HCT116 (cell line): ENCODE results near the gene GRIP1. TPM values are rescaled to one million over a fixed set of nuclear protein-coding genes. Genes with fewer than 3 reads are reported as not detected.

Experiments used
- ATAC-seq: fragments of 200-7000 bp; cut with Tn5 transposase; 2 replicates; pipeline ENCODE4 v1.9.1; 2020; ENCODE audit warnings: mild to moderate bottlenecking, moderate library complexity
- BruUV-seq: library from RNA; stranded (reverse); fragments of 400-500 nt; replicated peaks from 2 replicates; lab custom pipeline; 2021; lab: Mats Ljungman, UMichigan
- CTCF ChIA-PET: fragments of 300-600 bp; sonication (Branson Sonifier 250); formaldehyde crosslinking; loops from one replicate; lab custom pipeline; 2021; ENCODE audit warnings: antibody characterized with exemption; lab: Charles Lee
- POLR2A ChIA-PET: fragments of 300-600, 350-600 bp; sonication (Branson Sonifier 250); formaldehyde crosslinking; loops from one replicate; lab custom pipeline; 2021; ENCODE audit warnings: antibody characterized with exemption; lab: Charles Lee
- RAD21 ChIA-PET, 2 experiments: fragments of 300-600 bp; sonication (Branson Sonifier 250); formaldehyde crosslinking; loops; one replicate each; lab custom pipeline; 2023; ENCODE audit warnings: low total read pairs in 2 of 2; ENCODE audit not compliant: uncharacterized antibody in 2 of 2, unreplicated experiment in 2 of 2, low non-redundant PET in 1 of 2; lab: Charles Lee
- DNase-seq: peaks from one replicate; pipeline ENCODE4 v3.0.0-alpha.2; 2010; ENCODE audit warnings: low read depth, low spot score
- H2AFZ ChIP-seq: fragments of 200-600 bp; shearing (Covaris generic), sonication (generic); 2 replicates; pipeline ENCODE4 v1.6.1; 2017; ENCODE audit warnings: low read depth, mixed run types, mixed read lengths, antibody characterized with exemption, low read length; ENCODE audit not compliant: poor library complexity, severe bottlenecking
- H3K27ac ChIP-seq: 2 replicates; pipeline ENCODE4 v1.5.1; 2012; ENCODE audit warnings: low read depth, low read length
- H3K27me3 ChIP-seq: fragments of 200-600 bp; sonication (generic); 2 replicates; pipeline ENCODE4 v1.6.1; 2016; ENCODE audit warnings: mixed run types, low read length, mixed read lengths; ENCODE audit not compliant: insufficient read depth
- H3K36me3 ChIP-seq, 2 experiments: fragments of 200-500 bp in 1 of 2; fragments of 200-600 bp in 1 of 2; sonication (Bioruptor generic) in 1 of 2; sonication (generic) in 1 of 2; 2 replicates each; pipeline versions ENCODE4 v1.5.1 to v1.6.1; 2014 to 2016; ENCODE audit warnings: low read length in 2 of 2, inconsistent platforms in 1 of 2, mixed read lengths in 1 of 2, mixed run types in 1 of 2; ENCODE audit not compliant: insufficient read depth in 2 of 2, control insufficient read depth in 1 of 2
- H3K4me1 ChIP-seq, 2 experiments: fragments of 200-600 bp in 1 of 2; sonication (generic) in 1 of 2; 2 replicates each; pipeline versions ENCODE4 v1.5.1 to v1.6.1; 2012 to 2017; ENCODE audit warnings: low read length in 2 of 2, inconsistent platforms in 1 of 2, mild to moderate bottlenecking in 1 of 2, mixed read lengths in 1 of 2, mixed run types in 1 of 2, moderate library complexity in 1 of 2; ENCODE audit not compliant: insufficient read depth in 2 of 2, control insufficient read depth in 1 of 2
- H3K4me2 ChIP-seq: fragments of 200-600 bp; sonication (generic); 2 replicates; pipeline ENCODE4 v1.6.1; 2017; ENCODE audit warnings: mixed run types, low read length, mixed read lengths
- H3K4me3 ChIP-seq, 2 experiments: fragments of 200-600 bp in 1 of 2; sonication (generic) in 1 of 2; replicated peaks in 1 of 2; 2 replicates each; pipeline ENCODE4 v1.5.1; 2011 to 2016; ENCODE audit warnings: low read length in 2 of 2, control low read depth in 1 of 2, low read depth in 1 of 2, mild to moderate bottlenecking in 1 of 2, mixed read lengths in 1 of 2, mixed run types in 1 of 2
- H3K79me2 ChIP-seq: fragments of 200-600 bp; sonication (generic); 2 replicates; pipeline ENCODE4 v1.6.1; 2017; ENCODE audit warnings: mild to moderate bottlenecking, mixed run types, low read length, moderate library complexity, mixed read lengths; ENCODE audit not compliant: insufficient read depth
- H3K9ac ChIP-seq: fragments of 200-600 bp; sonication (generic); 2 replicates; pipeline ENCODE4 v1.6.1; 2016; ENCODE audit warnings: low read length, mixed read lengths
- H3K9me2 ChIP-seq: fragments of 200-600 bp; sonication (generic), shearing (Covaris generic); 2 replicates; pipeline ENCODE4 v1.6.1; 2017; ENCODE audit warnings: mixed run types, mild to moderate bottlenecking, moderate library complexity; ENCODE audit not compliant: insufficient read depth
- H3K9me3 ChIP-seq, 2 experiments: fragments of 200-500 bp in 1 of 2; fragments of 200-600 bp in 1 of 2; sonication (Bioruptor generic) in 1 of 2; sonication (generic) in 1 of 2; 2 replicates each; pipeline ENCODE4 v1.6.1; 2014 to 2017; ENCODE audit warnings: low read length in 2 of 2, mixed read lengths in 2 of 2, inconsistent platforms in 1 of 2, low read depth in 1 of 2, mild to moderate bottlenecking in 1 of 2, mixed run types in 1 of 2, moderate library complexity in 1 of 2; ENCODE audit not compliant: control insufficient read depth in 1 of 2, insufficient read depth in 1 of 2
- H4K20me1 ChIP-seq: fragments of 200-600 bp; sonication (generic), shearing (Covaris generic); 2 replicates; pipeline ENCODE4 v1.6.1; 2017; ENCODE audit warnings: mixed run types, mild to moderate bottlenecking, moderate library complexity; ENCODE audit not compliant: insufficient read depth
- ATF3 ChIP-seq: IDR thresholded peaks from 2 replicates; pipeline ENCODE4 v1.6.1; 2012
- CTCF ChIP-seq, 3 experiments: fragments of 200-600 bp in 1 of 3; sonication (generic) in 1 of 3; IDR thresholded peaks in 2 of 3; conservative IDR thresholded peaks in 1 of 3; 2 replicates each; pipeline ENCODE4 v1.5.1; 2012 to 2017; ENCODE audit warnings: low read depth in 2 of 3, low read length in 2 of 3, antibody characterized with exemption in 1 of 3, borderline replicate concordance in 1 of 3, control low read depth in 1 of 3, mild to moderate bottlenecking in 1 of 3, mixed read lengths in 1 of 3, mixed run types in 1 of 3, moderate library complexity in 1 of 3; ENCODE audit not compliant: insufficient read depth in 1 of 3
- ELF1 ChIP-seq: IDR thresholded peaks from 2 replicates; pipeline ENCODE4 v1.6.1; 2012; ENCODE audit warnings: low read depth, borderline replicate concordance
- EZH2 ChIP-seq: fragments of 200-600 bp; sonication (generic); IDR thresholded peaks from 2 replicates; pipeline ENCODE4 v1.6.1; 2017; ENCODE audit warnings: antibody characterized with exemption, mixed run types
- EZH2phosphoT487 ChIP-seq: fragments of 200-600 bp; IDR thresholded peaks from 2 replicates; pipeline ENCODE4 v1.6.1; 2018; ENCODE audit warnings: antibody characterized with exemption, borderline replicate concordance
- SRF ChIP-seq: IDR thresholded peaks from 2 replicates; pipeline ENCODE4 v1.6.1; 2012; ENCODE audit warnings: low read depth
- ZBTB33 ChIP-seq: IDR thresholded peaks from 2 replicates; pipeline ENCODE4 v1.6.1; 2011; ENCODE audit warnings: mild to moderate bottlenecking, low read length, moderate library complexity; ENCODE audit not compliant: insufficient replicate concordance; ENCODE audit errors: extremely low read depth
- intact Hi-C: fragments of 100-400 bp; cut with micrococcal nuclease; formaldehyde crosslinking; loops from 2 replicates; pipeline ENCODE4 v1.10.0; 2022
- total RNA-seq: library from RNA; stranded (reverse); gene quantifications from one replicate; pipeline ENCODE4 v1.2.1, GENCODE V29; 2021; ENCODE audit not compliant: unreplicated experiment

The GRIP1 gene
- total RNA-seq, 1 experiment from 2014 or later, result not detected

- CTCF ChIA-PET, result no interaction called here
- ATAC-seq, result peak; percentile 44; the same call in 1 of the 2 replicates
- DNase-seq, result no peak
- BruUV-seq, result no TSS peak
- Histone ChIP-seq H3K4me2 (no peak overlapping the region), H3K4me1 (no peaks in the 10 kb centered on the region), H2AFZ (no peak overlapping the region), H3K27me3 (peaks cover 55% of the 10 kb centered on the region; the same call in 1 of the 2 replicates), H3K9ac (no peak overlapping the region), H3K27ac (no peak overlapping the region), H3K9me2 (no peaks in the 10 kb centered on the region), H3K9me3 (no peaks in the 10 kb centered on the region), H3K4me3 (no peak overlapping the region), H3K79me2 (no peaks in the 10 kb centered on the region), H4K20me1 (no peaks in the 10 kb centered on the region), H3K36me3 (no peaks in the 10 kb centered on the region)
- no peak for TF ChIP-seq CTCF (IDR thresholded peaks at IDR 0.05 in 2 of 3, conservative IDR thresholded peaks at IDR 0.05 in 1 of 3; ENCODE audit: borderline replicate concordance in 1 of 3, insufficient read depth in 1 of 3, low read depth in 2 of 3, low read length in 2 of 3)
- TF ChIP-seq EZH2phosphoT487, result no peak
- no peak for TF ChIP-seq ATF3
- TF ChIP-seq ELF1, result no peak
- no peak for TF ChIP-seq ZBTB33
- no peak for TF ChIP-seq SRF
- no peak for TF ChIP-seq EZH2
- intact Hi-C loops, result no loop called here
- RAD21 ChIA-PET, result no interaction called here
- POLR2A ChIA-PET, result no interaction called here
Measured at GRCh38 chr12:66647034-66647691, 31.7 kb downstream of the GRIP1 start.
